Neural cell (in vitro differentiated cells): Measurements from ENCODE around the gene ADAMTS6.

Experiments used
- CTCF ChIP-seq: fragments of 450-650 bp; IDR thresholded peaks from 2 replicates; pipeline ENCODE4 v1.5.1; 2014; ENCODE audit warnings: antibody characterized with exemption, mild to moderate bottlenecking, moderate library complexity; ENCODE audit not compliant: poor library complexity, severe bottlenecking
- EP300 ChIP-seq: fragments of 450-650 bp; conservative IDR thresholded peaks from 2 replicates; pipeline ENCODE4 v1.6.1; 2014; ENCODE audit warnings: antibody characterized with exemption, mild to moderate bottlenecking, moderate library complexity; ENCODE audit not compliant: poor library complexity, severe bottlenecking
- EZH2 ChIP-seq: fragments of 200-600, 300-800 bp; shearing (Covaris generic), sonication (generic); IDR thresholded peaks from 2 replicates; pipeline ENCODE4 v1.6.1; 2014; ENCODE audit warnings: antibody characterized with exemption, low read length, borderline replicate concordance, mild to moderate bottlenecking; ENCODE audit not compliant: insufficient read depth, poor library complexity, severe bottlenecking
- MXI1 ChIP-seq: fragments of 450-650 bp; conservative IDR thresholded peaks from 2 replicates; pipeline ENCODE4 v1.6.1; 2014; ENCODE audit warnings: antibody characterized with exemption, mild to moderate bottlenecking; ENCODE audit not compliant: poor library complexity, severe bottlenecking
- POLR2AphosphoS5 ChIP-seq: IDR thresholded peaks from 2 replicates; pipeline ENCODE4 v1.6.1; 2012
- SMC3 ChIP-seq: fragments of 450-650 bp; conservative IDR thresholded peaks from 2 replicates; pipeline ENCODE4 v1.6.1; 2014; ENCODE audit warnings: antibody characterized with exemption, mild to moderate bottlenecking, moderate library complexity; ENCODE audit not compliant: poor library complexity
- TAF1 ChIP-seq: IDR thresholded peaks from 2 replicates; pipeline ENCODE4 v1.6.1; 2012; ENCODE audit warnings: low read depth
- TF ChIP-seq, protein P1 (sequence below): IDR thresholded peaks from 2 replicates; pipeline ENCODE4 v1.6.1; 2012; ENCODE audit warnings: borderline replicate concordance

GRCh38 chr5:65441800-65442199 lies 39.9 kb downstream of the ADAMTS6 start:
- TF ChIP-seq TAF1 (no peak), CTCF (no peak), EZH2 (no peak), EP300 (no peak), MXI1 (no peak), POLR2AphosphoS5 (no peak), SMC3 (no peak)
- TF ChIP-seq, protein P1, sequence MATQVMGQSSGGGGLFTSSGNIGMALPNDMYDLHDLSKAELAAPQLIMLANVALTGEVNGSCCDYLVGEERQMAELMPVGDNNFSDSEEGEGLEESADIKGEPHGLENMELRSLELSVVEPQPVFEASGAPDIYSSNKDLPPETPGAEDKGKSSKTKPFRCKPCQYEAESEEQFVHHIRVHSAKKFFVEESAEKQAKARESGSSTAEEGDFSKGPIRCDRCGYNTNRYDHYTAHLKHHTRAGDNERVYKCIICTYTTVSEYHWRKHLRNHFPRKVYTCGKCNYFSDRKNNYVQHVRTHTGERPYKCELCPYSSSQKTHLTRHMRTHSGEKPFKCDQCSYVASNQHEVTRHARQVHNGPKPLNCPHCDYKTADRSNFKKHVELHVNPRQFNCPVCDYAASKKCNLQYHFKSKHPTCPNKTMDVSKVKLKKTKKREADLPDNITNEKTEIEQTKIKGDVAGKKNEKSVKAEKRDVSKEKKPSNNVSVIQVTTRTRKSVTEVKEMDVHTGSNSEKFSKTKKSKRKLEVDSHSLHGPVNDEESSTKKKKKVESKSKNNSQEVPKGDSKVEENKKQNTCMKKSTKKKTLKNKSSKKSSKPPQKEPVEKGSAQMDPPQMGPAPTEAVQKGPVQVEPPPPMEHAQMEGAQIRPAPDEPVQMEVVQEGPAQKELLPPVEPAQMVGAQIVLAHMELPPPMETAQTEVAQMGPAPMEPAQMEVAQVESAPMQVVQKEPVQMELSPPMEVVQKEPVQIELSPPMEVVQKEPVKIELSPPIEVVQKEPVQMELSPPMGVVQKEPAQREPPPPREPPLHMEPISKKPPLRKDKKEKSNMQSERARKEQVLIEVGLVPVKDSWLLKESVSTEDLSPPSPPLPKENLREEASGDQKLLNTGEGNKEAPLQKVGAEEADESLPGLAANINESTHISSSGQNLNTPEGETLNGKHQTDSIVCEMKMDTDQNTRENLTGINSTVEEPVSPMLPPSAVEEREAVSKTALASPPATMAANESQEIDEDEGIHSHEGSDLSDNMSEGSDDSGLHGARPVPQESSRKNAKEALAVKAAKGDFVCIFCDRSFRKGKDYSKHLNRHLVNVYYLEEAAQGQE, result no peak
